Left renal pelvis (tissue), 4 donors: ENCODE data around the gene DDX4. TPM values are rescaled to one million over a fixed set of nuclear protein-coding genes. Genes with fewer than 3 reads are reported as not detected.
"Not testable (repeated sequence)": the region's sequence is repeated elsewhere in the genome, so short reads cannot be mapped to it uniquely, and the experiment has no call there.

ENCODE experiments used
- DNase-seq, 4 donors: peaks; one replicate each; pipeline ENCODE4 v3.0.0-alpha.2; 2013; ENCODE audit warnings: low read depth in 4 of 4, low spot score in 3 of 4
- polyA plus RNA-seq, 4 donors: library from polyadenylated mRNA; unstranded; fragments of 120-200 nt; gene quantifications; one replicate each; pipeline ENCODE4 v1.2.1, GENCODE V29; 2013; ENCODE audit not compliant: insufficient read length in 4 of 4

The DDX4 gene
- polyA plus RNA-seq = under 1 TPM in 1 of 4 donors, not detected in 3; 0.14 TPM

DNA sequence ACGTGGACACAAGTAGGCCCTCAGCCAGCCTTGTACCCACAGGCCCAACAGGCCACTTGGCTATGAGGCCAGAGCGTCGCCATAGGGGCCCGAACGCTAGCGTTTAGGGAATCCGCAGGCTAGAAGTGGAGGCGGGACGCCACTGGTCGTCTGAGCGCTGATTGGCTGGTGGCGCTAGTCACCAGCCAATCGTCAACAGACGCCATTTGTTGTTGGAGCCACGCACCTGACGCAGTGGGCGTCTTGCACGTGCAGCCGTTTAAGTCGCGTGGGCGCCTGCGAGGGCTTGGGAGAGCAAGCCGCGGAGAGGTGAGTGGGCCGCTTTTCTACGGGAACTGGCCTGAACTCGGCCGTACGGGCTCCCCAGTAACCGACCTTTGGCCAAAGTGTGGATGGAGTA lies at the start of gene DDX4:
TSS of gene DDX4 (plus strand) at position 269 of the 400 bp plus-strand sequence. CDS start 903 bp downstream, outside the sequence.
- DNase-seq = no peak

DNA sequence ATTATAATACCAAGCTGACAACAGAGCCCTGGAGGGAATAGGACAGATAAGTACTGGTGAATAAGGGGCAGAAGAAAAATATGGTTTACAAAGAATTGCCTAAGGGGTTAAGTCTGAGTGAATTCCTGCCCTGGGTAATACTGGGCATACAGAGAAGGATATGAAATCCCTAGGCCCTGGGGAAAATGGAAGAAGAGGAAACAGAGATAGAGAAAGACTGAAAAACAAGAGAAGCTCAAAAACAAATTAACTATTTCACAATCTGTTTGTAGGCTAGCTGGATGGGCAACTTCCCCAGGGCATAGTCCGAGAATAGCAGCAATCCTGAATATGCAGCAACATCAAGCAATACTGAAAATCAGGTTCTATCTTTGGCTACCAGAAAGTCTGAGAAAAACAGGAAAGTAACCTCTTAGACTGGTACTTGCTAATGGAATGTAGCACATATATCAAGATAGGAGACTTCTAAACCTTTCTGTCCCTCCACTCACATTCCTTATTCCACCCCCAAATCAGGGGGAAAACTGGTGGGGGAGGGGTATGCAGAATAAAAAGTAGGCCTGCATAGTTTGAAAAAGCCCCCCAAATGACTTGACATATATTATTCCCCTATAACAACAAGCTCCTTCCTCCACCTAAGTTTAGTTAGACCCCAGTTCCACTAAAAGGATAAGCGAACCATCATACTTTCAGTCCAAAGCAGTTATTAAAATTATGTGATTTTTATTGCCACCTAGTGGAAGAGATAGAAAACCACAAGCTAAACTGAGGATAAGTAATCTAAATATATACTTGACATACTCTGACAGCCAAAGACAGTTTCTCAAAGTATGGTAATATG lies 46.4 kb upstream of the DDX4 start:
- peak in 2 of 4 donors; percentile 31 to 45 for DNase-seq

DNA sequence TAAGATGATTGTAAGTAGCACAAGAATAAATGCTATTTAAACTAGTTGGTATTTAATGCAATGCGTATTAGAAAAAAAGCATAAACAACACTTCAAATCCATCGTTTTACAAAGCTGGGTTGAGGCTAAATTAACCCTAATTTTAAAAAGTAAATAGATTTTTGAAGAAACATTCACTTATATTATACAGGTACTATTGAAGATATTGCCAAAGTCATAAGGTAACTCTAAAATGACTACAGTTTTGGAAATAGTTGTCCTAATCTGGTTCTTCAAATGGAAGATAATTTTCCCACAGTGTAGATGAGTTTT lies 45.8 kb upstream of the DDX4 start:
- DNase-seq = no peak

DNA sequence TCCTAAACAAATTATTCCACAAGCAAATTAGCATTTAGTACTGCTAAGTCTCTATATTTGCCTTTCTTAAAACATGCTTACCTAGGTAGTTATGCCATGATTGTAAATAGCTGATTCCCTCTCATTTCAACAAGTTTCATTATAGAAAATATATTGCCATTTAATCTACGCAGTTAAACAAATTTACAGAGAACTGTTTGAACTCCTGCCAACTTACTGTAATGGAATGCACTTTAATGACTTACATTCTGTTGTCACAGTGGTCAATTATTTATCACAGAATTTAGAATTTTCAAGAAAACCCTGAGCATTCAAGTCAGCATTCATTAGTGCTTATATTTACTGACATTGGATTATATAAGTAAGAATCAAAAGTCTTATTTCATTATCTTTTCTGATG lies 45.4 kb upstream of the DDX4 start:
- DNase-seq = no peak

DNA sequence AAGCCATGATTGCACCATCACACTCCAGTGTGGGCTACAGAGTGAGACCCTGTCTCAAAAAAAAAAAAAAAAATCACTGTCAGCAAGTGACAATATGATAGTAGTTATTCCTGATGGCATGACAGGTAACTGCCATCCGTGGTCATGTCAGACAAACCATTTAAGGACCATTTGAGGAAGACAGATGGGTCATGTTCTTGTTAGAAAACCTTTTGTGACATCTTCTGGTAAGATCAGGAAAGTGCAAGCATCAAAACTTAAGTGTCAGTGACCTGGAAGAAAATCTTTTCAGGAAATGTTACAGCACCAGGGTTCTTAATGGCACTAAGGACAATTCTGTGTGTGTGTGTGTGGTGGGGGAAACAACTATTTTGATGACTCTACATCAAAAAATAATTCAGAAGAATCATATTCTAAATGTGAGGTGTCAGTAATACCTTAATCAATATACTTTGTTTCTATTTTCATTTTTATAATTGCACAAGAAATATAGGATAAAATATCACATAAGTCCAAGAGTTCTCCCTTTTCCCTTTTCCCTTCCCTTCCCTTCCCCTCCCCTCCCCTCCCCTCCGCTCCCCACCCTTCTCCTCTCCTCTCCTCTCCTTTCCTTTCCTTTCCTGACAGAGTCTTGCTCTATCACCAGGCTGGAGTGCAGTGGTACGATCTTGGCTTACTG lies 43.6 kb upstream of the DDX4 start:
- DNase-seq = no peak

DNA sequence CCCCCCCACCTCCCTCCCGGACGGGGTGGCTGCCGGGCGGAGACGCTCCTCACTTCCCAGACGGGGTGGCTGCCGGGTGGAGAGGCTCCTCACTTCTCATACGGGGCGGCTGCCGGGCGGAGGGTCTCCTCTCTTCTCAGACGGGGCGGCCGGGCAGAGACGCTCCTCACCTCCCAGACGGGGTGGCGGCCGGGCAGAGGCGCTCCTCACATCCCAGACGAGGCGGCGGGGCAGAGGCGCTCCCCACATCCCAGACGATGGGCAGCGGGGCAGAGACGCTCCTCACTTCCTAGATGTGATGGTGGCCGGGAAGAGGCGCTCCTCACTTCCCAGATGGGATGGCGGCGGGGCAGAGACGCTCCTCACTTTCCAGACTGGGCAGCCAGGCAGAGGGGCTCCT lies 41.2 kb upstream of the DDX4 start:
- DNase-seq = not testable (repeated sequence)

DNA sequence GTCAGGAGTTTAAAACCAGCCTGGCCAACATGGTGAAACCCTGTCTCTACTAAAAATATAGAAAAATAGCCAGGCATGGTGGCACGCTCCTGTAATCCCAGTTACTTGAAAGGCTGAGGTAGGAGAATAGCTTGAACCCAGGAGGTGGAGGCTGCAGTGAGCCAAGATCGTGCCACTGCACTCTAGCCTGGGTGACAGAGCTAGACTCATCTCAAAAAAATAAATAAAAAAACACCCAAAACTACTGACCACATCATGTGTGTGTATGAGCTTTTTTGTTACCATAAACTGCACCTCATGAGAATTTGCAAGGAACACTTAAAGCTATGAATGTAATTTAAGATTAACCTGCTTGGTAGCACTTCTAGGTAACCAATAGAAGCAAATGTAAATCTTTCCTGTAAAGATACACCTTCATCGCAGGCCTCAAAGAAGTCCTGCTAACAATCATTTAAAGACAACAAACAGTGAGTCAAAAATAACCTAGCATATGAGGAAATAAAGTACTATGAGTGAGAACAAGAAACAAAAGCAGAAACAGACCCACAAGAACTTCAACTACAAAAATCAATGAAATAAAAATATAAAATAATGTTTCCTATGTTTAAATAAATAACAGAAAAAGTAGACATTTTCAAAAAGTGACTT lies 38.7 kb upstream of the DDX4 start:
- no peak for DNase-seq

DNA sequence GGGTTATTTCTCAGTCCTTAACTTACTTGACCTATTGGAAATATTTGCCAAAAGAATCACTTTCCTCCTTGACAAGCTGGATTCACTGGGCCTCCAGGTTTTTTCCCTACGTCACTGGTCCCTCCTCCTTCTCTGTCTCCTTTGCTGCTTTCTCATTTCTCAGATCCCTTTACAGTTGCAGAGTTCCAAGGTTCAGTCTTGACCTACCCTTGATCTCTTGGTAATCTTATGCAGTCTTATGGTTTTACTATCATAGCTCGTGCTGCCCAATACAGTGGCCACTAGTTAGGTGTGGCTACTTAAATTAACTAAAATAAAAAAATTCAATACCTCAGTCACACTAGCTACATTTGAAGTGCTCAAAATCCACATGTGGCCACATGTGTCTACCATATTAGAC lies 37.1 kb upstream of the DDX4 start:
- no peak for DNase-seq

DNA sequence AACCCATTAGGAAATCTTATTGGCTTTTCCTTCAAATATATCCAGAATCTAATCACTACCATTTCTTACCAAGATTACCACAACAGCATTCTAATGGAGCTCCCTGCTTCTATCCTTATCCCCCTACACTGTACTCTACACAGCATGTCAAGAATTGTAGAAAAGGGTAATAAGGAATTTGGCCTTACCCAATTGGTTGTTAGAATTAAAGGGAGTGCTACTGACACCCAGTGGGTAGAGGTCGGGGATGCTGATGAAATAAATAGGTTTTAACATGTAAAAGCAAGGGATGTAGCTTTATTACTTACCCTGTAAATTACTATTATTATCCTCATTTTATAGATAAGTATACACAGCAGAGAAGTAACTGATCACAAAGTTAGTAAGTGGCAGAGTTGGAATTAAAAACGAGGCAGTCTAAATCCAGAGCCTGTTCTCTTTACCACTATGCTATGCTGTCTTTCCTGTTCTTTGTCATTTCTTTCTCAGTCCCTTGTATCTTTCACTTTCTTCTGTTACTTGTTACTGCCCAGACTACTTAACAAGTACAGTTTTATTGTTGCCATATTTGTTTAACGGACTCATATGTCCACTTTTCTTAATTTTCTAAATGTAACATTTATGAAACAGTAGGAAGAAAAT lies 36.3 kb upstream of the DDX4 start:
- DNase-seq = no peak

DNA sequence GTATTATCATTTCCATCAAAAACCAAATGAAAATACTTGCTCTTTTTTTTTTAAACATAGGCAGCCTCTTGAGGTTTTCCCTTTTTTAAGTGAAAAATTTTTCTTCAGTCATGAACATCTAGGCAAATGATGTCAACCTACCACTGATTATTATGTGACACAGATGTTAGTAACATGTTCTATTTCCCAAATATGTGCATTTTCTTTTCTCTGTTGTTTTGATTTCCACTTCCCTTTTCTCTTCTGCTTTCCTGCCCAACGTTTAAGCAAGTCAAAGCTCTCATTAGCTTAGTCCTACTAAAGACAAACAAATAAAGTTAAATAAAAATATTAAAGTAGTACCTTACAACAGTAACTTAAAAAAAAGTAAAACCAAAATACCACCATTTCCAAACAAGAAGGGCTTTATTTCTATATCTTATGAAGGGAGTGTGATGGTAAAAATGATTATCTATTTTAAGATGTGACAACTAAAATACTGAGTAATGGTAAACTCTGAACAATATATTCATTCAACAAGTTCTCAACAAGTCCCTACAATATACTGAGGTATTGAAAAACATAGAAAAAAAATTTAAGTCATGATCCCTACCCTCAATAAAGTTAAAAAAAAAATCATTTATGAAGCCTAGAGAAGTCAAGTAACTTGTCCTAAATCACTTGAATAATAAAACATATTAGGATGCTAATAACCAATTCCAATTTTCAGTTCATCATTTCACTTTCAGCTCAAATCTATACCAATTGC lies 35.1 kb upstream of the DDX4 start:
- no peak for DNase-seq

DNA sequence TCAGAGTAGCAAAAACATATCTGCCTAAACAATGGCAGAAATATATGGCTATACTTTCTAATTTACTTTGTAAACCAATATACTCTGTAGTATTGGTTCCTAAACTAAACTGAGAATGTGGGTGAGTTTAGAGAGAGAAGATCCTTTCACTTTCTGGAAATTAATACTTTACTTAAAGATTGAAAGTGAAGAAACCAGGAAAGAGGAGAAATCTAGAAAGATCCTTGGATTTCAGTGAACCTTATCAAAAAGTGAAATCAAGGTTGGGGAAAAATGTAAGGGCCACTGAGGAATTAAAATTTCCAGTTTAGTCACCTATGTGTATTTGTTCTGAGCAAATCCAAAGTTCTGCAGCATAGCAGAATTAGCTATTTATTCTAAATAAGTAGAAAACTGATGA lies 31.6 kb upstream of the DDX4 start:
- DNase-seq = no peak

DNA sequence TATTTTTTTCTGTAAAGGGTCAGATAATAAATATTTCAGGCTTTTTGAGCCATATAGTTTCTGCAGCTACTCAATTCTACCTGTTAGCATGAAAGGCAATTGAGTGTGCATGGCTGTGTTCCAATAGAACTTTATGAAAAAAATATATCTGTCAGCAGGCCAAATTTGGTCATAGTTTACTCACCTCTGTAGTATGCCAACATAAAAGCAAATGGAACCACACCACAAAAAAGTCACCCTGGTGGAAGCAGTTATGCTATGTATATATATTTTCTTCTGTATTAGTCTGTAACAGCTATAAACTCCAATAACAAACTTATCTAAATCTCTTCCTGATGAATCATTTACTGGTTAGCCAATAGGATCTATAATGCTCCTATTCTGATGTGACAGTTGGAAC lies 29.1 kb upstream of the DDX4 start:
- DNase-seq = no peak

DNA sequence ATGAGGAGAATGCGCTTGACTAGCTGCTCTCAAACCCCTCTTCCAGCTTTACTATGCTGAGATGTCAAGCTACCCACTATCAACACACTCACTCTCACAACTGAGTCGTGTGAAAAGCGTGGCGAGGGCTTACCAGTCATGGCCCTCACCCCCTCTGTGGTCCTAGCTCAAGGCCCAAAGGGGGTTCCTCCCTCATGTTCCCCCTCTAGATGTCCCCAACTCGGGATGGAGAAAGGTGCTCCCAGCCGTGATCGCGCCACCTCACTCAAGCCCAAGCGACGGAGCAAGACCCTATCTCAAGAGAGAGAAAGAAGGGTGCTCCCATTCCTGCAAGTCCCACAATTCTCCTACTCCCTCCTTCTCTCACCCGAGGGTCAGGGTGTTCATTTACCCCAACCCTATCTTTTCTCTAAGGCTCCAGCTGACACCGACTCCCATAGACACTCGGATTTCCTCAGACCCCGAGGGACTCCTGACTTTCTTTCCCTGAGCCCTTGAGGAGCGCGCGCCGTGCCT lies 26.3 kb upstream of the DDX4 start:
- no peak for DNase-seq

DNA sequence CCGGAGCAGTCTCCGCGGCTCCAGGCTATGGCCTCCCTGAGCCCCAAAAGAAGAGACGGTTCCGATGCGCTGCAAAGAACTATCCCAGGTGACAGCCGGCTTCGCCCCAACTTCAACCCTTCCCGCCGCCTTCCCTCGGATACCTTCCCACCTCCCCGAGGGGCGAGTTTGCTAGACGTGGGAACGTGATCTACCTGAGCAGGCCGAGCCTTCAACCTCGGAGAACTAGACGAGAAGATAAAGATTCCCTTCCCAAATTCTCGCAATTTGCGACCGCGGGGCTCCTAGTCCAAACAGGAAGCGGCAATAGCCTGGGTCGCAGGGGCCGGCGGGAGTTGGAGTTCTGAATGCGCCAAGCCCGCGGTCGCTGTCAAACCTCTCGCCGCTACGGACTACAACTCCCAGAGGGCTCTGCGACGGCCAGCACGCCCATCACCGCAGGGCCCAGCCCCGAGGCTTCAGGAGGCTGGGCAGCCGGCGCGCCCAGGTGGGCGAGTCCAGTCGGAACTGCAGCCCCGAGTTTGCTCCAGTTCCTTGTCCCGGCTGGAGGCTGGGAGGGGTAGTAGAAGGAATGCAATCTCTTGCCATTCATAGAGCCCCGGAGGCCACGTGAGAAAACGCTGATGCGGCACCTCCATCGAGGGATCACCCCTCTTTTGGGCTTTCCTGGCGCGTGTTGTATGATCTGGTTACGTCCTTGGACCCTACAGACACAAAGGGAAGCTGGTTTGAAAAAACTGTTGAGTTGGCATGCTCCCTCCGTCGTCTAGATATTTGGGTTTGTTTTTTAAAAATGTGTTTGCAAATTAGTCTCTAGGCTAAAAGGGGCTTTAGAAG lies 25.6 kb upstream of the DDX4 start, which contains the start of gene SLC38A9:
TSS of gene SLC38A9 (minus strand) at position 302 of the 837 bp plus-strand sequence. CDS start 14,366 bp downstream, outside the sequence.
- peak; percentile 81 to 91 (median 82) for DNase-seq

DNA sequence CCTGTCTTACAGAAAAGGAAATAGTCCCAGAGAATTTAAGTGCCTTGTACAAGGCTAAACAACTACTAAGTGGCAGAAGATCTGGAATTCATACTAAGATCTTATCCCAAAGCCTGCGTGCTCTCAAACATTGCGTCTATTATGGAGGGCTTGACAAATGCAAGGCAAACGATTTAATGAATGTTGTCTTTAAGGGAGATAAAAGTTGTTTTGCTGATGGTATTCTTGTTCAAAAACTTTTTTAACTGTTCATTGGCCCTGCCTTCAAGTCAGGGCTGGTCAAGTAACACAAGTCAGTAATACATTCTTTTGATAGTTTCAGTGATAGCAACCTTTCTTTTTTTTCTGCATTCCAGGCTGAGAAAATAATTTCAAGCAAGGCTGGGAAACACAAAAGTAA lies 24.0 kb upstream of the DDX4 start:
- DNase-seq = no peak

DNA sequence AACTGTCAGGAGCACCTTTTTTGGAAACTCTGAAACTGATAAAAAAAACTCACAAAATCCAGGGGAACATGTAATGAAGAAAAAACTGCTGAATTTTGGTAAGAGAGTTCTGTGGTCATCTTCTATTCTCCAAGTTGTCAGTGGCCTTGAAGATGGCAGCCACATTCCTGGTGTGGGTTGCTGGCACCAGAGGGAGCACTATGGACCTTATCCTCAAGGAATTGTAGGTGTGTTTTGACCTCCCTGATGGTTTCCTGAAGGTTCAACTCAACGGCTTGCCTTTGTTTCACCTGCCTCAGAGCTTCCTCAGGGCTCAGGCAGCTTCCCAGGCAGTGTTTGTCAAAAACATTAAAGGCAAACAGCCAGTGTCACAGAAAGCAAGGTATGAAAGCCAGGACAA lies 23.5 kb upstream of the DDX4 start:
- no peak for DNase-seq

DNA sequence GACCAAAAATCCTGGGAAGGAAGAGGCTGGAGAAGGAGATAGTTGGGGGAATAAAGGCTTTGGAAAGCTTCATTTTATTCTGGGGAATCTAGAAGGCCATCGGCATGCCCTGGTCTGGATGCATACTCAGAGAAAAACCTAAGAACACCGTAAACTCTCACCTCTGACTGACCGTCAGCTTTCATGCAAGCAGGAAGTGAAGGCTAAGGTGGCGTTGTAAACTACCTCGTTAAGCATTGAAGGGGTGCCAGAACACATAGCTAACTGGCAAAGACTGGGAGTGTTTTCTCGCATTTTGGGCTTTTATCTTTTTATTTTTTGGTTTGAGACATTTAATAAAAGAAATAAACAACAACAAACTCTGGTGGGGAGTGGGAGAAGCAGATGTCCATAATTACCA lies 23.1 kb upstream of the DDX4 start:
- no peak for DNase-seq

DNA sequence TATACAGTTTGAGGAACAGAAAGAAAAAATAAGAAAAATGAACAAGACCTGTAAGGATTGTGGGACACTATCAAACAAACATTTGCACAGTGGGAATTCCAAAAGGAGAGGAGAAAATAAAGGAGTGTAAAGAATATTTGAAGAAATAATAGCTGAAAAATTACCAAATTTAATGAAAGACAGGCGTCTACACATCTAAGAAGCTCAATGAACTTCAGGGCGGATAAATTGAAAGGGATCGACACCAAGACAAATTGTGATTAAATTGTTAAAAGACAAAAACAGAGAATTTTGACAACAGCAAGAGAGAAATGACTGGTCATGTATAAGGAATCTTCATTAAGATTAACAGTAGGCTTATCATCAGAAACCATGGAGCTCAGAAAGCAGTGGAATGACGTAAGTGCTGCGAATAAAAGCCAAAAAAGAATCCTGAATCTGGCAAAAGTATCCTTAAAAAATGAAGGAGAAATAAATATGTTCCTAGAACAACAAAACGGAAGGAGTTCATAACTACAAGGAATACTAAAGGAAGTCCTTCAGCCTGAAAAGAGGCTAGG lies 22.3 kb upstream of the DDX4 start:
- no peak for DNase-seq

DNA sequence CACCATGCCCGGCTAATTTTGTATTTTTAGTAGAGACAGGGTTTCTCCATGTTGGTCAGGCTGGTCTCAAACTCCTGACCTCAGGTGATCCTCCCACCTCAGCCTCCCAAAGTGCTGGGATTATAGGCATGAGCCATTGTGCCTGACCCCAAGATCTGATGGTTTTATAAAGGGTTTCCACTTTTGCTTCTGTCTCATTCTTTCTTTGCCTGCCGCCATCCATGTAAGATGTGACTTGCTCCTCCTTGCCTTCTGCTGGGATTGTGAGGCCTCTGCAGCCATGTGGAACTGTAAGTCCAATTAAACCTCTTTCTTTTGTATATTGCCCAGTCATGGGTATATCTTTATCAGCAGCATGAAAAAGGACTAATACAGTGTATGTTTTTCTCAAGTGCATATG lies 18.8 kb upstream of the DDX4 start:
- not testable (repeated sequence) for DNase-seq
